HG03342 (cell line): ENCODE results near the gene SMIM10L2A.
"Not testable (repeated sequence)": the region's sequence is repeated elsewhere in the genome, so short reads cannot be mapped to it uniquely, and the experiment has no call there.

Source experiments
- ATAC-seq: cut with Tn5 transposase; IDR thresholded peaks from one replicate; pipeline ENCODE4 v1.9.1; 2021; ENCODE audit warnings: mild to moderate bottlenecking, moderate library complexity; ENCODE audit not compliant: unreplicated experiment

Gene SMIM10L2A

DNA sequence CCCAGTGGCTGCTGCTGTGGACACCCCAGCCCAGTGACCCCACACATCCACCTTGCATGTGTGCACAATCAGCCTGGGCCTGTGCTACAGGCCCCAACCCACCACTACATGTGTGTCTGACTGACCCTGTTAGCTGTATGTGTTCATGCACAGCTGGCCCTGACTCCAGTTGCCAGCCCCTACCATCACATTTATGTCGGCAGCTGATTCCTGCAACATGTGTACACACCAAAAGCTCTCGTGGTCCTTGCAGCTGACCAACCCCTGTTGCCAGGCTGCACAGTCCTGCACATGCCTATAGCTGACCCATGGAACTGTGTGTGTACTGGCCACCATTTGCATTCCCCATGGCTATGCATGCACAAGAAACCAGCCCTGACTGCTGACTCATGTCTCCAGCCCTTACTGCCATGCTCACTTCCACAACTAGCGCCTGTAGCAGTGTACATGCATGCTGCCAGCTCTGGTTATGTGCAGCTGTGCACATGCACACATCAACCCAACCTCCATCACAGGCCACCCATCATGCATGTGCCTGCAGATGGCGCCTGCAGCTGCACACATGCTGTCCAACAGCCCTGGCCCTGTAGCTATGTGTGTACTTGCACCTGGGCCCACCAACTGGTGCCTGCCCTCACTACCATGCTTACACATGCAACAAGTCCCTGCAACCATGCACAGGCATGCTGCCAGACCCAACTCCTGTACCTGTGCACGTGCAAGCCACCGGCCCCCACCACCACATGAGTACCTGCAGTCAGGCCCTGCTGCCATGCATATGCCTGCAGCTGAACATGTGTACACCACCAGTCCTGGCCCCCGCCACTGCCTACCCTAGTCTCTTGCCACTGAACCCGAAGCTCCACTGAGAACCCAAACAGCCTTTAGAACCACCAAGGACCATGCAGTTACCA, 28.1 kb downstream of the SMIM10L2A start:
- ATAC-seq: no peak

DNA sequence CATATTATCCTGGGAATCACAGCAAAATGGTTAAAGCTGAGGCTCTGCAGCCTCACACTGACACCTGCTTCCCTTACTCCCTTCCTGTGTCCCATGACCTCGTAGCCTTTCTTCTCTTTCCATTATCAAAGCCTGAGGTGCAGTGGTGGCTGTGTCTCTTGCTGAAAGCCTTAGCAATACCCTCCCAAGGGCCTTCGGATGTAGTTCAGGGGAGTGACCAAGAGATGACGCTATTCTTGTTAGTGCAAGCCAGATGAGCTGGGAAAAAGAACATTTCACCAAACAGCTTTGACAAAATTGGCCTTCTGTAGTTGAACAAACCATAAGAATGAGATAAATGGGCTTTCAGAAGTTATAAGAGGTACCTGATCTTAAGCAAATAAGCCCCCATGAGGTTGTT, 31.6 kb downstream of the SMIM10L2A start:
- ATAC-seq: no peak

DNA sequence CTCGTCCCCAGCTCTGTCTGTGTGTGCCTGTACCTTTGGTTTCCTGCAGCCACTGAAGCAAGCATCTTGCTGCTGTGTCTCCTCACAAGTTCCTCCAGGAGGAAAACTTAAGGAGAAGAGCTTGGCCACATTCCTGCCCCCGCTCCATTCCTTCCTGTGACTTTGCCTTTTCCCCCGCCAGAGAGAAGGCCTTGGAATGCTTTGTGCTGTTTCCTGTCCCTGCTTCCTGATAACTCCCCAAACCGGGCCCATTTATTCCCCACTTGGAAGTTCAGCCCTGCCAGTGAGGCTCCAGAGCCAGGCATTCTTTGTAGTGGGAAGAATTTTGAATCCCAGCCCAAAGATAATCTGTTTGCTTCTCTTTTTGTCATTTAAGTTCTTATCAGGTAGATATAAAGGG, 33.1 kb downstream of the SMIM10L2A start:
- no peak for ATAC-seq

DNA sequence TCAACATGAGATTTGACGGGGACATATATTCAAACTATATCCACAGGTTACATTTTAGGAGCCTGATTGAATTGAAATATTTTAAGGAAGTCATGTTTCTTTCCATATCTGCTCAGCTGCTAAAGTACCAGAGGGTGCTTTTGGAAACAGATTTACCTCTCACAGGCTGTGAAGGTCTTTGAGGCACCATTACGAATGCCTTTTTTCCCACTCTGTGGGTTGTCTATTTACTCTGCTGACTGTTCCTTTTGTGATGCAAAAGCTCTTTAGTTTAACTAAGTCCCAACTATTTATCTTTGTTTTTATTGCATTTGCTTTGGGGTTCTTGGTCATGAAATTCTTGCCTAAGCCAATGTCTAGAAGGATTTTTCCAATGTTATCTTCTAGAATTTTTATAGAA, 40.0 kb downstream of the SMIM10L2A start:
- not testable (repeated sequence) for ATAC-seq

DNA sequence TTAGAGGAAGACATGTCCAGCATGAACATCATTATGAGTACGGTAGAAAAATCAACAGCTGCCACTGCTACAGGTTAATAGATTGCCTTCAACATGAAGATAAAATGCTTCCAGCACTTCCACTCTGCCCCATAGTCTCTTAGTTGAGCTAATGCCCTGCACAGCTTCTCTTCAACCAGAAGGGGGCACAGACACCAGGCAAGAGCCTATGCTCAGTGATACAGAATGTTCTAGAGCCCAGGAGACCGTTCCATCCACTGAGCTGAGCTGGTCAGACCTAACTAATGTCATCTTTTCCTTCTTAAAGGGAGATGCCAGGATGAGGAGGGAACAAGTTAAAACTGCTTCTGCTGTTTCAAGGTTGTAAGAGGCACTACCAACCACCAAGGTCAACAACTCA, 42.2 kb downstream of the SMIM10L2A start:
- no peak for ATAC-seq

DNA sequence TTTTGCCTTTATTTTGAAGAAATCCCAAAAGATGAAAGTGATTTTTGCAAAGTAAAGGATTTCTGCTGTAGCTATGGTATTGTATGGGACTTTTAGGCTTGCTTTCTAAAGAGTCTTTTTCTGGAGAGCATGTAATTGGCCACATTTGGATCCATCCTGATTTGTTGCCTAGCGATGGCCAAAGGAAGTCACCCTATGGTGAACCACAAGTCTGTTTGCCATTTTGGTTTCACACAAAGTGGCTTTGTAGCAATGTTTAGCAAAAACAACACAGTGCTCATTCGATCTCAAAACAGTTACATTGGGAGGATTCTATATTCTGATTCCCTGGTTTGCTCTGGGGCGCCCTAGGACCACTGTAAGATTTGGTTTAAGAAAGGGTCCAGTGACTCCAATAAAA, 54.6 kb downstream of the SMIM10L2A start:
- no peak for ATAC-seq

DNA sequence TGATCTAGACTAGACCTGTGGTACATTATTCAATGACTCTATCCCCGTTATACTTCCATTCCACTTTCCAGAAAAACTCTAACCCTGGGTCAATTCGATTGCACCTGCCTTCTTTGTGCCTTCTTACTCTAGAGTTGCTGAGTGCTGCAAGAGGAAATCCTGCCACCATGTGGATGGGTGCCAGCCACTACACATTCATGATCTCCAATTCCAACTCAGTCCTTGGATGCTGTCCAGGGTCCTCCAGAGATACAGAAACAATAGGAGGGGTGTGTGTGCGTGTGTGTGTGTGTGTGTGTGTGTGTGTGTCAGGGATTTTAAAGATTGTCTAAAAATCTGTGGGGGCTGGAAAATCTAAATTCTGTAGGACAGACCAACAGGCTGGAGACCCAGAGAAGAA, 55.8 kb downstream of the SMIM10L2A start:
- ATAC-seq: peak; percentile 49
